Mucosa of rectum (tissue), 2 donors: Measurements from ENCODE around the gene MAN1A1.

Experiments
- H3K27ac ChIP-seq, 2 donors: one replicate each; pipeline ENCODE4 v1.7.0; 2013; ENCODE audit warnings: inconsistent platforms in 2 of 2, low read depth in 2 of 2, low read length in 2 of 2
- H3K27me3 ChIP-seq, 2 donors: one replicate each; pipeline ENCODE4 v1.7.0; 2013; ENCODE audit warnings: low read length in 2 of 2; ENCODE audit not compliant: control insufficient read depth in 2 of 2, insufficient read depth in 2 of 2
- H3K36me3 ChIP-seq, 2 donors: one replicate each; pipeline ENCODE4 v1.7.0; 2013; ENCODE audit warnings: low read length in 2 of 2; ENCODE audit not compliant: control insufficient read depth in 2 of 2, insufficient read depth in 2 of 2
- H3K4me1 ChIP-seq, 2 donors: one replicate each; pipeline ENCODE4 v1.7.0; 2013; ENCODE audit warnings: low read length in 2 of 2, mild to moderate bottlenecking in 1 of 2; ENCODE audit not compliant: control insufficient read depth in 2 of 2, insufficient read depth in 2 of 2
- H3K4me3 ChIP-seq, 2 donors: one replicate each; pipeline ENCODE4 v1.7.0; 2013; ENCODE audit warnings: low read length in 2 of 2
- H3K9ac ChIP-seq, 2 donors: one replicate each; pipeline ENCODE4 v1.7.0; 2013; ENCODE audit warnings: low read length in 2 of 2, low read depth in 1 of 2, mild to moderate bottlenecking in 1 of 2
- H3K9me3 ChIP-seq, 2 donors: one replicate each; pipeline ENCODE4 v1.7.0; 2013; ENCODE audit warnings: low read length in 2 of 2; ENCODE audit not compliant: control insufficient read depth in 2 of 2
- donor health status: healthy.
- donor health status: Normal muscosa, but diverticular disease.

Gene MAN1A1

DNA sequence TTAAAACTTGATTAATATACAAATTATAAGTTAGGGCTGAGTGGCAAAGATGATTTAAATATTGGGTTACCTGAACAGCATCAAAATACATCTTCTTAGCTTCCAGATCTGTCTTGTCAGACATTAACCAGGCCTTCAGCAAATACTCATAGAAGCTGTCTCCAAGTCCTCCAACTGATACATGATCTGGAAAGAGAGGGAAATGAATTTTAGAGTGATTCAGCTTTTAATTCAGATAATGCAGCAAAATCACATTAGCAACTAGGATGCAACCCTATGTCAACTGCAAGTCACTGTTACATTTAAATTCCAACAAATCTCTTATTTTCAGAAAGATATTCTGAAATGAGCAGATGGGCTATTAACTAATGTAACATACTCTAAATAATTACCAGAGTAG, 155.9 kb downstream of the MAN1A1 start:
- H3K9ac ChIP-seq = no peak overlapping the region
- no peak overlapping the region for H3K27ac ChIP-seq
- H3K9me3 ChIP-seq = no peaks in the 10 kb centered on the region
- H3K27me3 ChIP-seq = no peaks in the 10 kb centered on the region
- H3K4me1 ChIP-seq = no peaks in the 10 kb centered on the region
- peaks cover 14 to 27% of the 10 kb centered on the region in 2 donors for H3K36me3 ChIP-seq
- no peak overlapping the region for H3K4me3 ChIP-seq

DNA sequence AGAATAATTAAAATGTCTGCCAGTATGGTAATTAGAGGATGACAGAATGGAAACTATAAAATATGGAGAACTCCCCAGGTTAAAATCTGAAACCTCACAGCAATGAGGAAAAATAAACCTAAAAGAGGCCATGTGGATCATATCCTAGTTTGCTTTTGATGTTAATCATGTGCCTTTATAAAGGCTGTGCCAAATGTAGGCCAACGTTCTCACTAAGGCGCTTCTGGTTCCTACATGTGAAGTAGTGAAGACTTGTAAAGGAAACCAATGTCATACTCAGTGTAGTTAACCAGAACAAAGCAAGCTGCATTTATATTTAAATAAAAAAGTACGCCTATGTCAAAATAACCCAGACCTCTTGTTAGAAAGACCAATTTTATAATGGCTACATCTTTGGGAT, 157.4 kb downstream of the MAN1A1 start:
- Histone ChIP-seq H3K27ac (no peak overlapping the region), H3K9me3 (no peaks in the 10 kb centered on the region), H3K4me1 (no peaks in the 10 kb centered on the region), H3K36me3 (peaks cover 17 to 31% of the 10 kb centered on the region in 2 donors), H3K27me3 (no peaks in the 10 kb centered on the region), H3K9ac (no peak overlapping the region), H3K4me3 (no peak overlapping the region)

DNA sequence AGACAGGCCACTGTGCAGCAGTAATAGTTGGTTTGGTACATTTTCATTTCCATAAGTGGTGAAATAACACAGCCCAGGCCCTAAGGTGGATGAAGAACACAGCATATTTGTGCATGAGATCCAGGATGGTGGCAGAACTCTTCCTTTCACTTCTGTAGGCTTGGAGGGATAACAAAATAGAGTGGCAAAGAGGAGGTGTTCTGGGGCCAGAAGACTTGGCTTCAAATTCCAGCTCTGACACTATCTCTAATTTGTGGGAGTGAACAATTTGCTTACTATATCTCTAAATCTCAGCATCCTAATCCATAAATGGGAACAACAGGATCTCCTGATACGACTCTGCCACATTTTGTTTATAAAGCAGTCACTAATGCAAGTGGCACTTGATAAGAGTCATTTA, 159.4 kb downstream of the MAN1A1 start:
- Histone ChIP-seq H3K9ac (no peak overlapping the region), H3K4me3 (no peak overlapping the region), H3K27me3 (no peaks in the 10 kb centered on the region), H3K4me1 (no peaks in the 10 kb centered on the region), H3K9me3 (no peaks in the 10 kb centered on the region), H3K36me3 (peaks cover 24 to 25% of the 10 kb centered on the region in 2 donors), H3K27ac (no peak overlapping the region)

DNA sequence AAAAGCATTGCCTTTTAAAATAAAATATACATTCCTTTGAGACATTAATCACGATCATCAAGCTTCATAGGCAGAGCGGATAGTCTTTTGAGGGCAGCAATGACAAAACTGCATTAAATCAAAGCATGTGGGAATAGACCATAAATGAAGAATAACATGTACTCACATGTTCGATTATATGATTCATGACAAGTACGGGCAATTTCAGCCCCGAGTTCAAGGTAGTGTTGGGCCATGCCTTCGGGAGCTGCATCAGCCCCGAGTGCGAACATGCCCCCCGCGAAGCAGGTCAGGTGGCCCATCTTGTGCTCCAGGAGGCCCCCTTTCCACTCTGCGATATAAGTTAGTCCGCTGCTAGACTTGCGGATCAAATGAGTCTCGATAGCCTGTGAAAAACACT, 160.1 kb downstream of the MAN1A1 start:
- H3K9ac ChIP-seq = no peak overlapping the region
- no peaks in the 10 kb centered on the region for H3K27me3 ChIP-seq
- H3K36me3 ChIP-seq = peaks cover 23 to 24% of the 10 kb centered on the region in 2 donors
- H3K27ac ChIP-seq = no peak overlapping the region
- no peaks in the 10 kb centered on the region for H3K4me1 ChIP-seq
- H3K9me3 ChIP-seq = no peaks in the 10 kb centered on the region
- H3K4me3 ChIP-seq = no peak overlapping the region

DNA sequence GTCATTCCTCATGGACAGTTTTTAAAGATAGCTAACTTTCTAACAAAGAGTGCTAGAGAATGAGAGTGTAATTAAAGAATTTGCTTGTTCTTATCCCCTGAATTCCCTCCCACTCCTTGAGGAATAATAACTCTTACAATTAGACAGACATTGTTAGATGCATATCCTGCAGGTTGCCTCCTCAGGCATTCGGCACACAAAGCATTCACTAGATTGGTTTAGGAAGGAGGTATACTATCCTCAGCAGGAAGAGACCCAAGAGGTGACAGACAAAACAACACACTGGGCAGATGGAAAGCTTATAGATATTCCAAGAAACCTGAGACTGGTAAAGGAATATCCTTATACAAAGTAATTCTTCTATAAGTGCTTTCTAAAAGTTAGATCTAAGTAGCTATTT, 162.0 kb downstream of the MAN1A1 start:
- Histone ChIP-seq H3K36me3 (peaks cover 24 to 25% of the 10 kb centered on the region in 2 donors), H3K9ac (no peak overlapping the region), H3K4me3 (no peak overlapping the region), H3K27ac (no peak overlapping the region), H3K9me3 (no peaks in the 10 kb centered on the region), H3K27me3 (no peaks in the 10 kb centered on the region), H3K4me1 (no peaks in the 10 kb centered on the region)

DNA sequence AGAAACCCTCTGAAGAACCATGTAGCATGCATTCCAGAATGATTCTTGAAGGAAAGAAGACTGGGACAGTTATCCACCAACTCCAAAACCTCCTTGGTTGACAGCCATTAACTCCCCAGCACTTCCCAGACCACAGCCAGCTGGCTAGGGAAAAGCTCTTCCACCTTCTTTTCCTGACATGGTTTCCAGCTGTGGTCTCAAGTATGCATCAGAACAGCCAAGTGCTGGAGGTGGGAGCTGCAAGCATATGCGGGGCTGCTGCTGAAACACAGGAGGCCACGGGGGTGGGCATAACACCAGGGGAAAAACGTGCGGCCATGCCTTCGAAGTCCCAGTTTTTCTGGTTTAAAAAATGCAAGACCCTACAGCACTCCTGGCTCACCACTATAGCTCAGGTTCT, 163.1 kb downstream of the MAN1A1 start:
- Histone ChIP-seq H3K4me1 (no peaks in the 10 kb centered on the region), H3K9ac (no peak overlapping the region), H3K27me3 (no peaks in the 10 kb centered on the region), H3K27ac (no peak overlapping the region), H3K9me3 (no peaks in the 10 kb centered on the region), H3K4me3 (no peak overlapping the region), H3K36me3 (peaks cover 22 to 24% of the 10 kb centered on the region in 2 donors)

DNA sequence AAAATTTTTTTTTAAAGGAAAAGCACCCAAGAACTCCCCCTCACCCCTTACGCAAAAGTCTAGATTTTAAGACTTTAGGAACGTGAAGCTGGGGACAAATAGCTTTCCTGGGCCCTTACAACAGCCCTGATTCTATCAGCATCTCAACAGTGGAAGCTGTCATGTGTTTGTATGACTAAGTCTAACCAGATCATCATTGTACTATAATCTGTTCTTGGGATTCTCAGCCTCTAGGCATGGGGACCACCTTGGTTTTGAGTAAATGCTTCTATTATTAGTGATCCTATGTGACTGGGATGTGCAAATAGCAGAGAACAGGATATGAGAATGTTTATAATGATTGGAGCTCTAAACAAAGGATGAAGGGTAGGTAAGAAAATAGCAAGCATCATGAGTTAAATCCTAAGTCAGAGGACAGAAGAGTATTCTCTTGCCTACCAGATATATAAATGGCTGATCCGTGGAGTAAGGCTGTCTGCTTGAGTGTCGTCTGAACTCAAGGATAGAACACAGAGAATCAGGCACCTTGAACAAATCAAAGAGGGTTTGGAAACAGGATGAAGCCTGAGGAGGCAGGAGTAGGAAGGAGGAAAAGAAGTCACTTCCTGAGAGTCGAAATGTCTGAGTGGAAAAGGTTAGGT, 165.4 kb downstream of the MAN1A1 start:
- H3K9me3 ChIP-seq = no peaks in the 10 kb centered on the region
- no peak overlapping the region for H3K27ac ChIP-seq
- H3K36me3 ChIP-seq = peaks cover 19 to 23% of the 10 kb centered on the region in 2 donors
- H3K9ac ChIP-seq = no peak overlapping the region
- H3K27me3 ChIP-seq = no peaks in the 10 kb centered on the region
- H3K4me1 ChIP-seq = no peaks in the 10 kb centered on the region
- no peak overlapping the region for H3K4me3 ChIP-seq

DNA sequence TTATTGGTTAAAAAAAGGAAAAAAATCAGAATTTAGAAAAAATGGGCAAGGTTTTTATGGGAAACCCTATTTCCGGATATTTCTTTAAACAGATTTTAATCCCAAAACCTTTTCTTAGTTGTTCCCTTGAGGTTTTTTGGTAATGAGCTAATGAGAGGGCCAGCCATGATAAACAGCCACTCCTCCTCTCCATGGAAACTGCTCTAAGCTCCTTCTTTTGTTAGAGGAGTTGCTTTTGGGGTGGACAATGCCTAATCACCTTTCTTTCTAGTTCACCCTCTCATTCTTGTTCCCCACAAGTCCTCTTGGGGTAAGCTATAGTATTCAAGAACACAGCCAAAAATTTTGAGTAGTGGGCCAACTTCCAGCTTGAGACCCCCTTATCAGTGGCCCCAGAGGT, 166.1 kb downstream of the MAN1A1 start:
- Histone ChIP-seq H3K36me3 (peaks cover 17 to 23% of the 10 kb centered on the region in 2 donors), H3K4me1 (no peaks in the 10 kb centered on the region), H3K4me3 (no peak overlapping the region), H3K9me3 (no peaks in the 10 kb centered on the region), H3K27ac (no peak overlapping the region), H3K9ac (no peak overlapping the region), H3K27me3 (no peaks in the 10 kb centered on the region)

DNA sequence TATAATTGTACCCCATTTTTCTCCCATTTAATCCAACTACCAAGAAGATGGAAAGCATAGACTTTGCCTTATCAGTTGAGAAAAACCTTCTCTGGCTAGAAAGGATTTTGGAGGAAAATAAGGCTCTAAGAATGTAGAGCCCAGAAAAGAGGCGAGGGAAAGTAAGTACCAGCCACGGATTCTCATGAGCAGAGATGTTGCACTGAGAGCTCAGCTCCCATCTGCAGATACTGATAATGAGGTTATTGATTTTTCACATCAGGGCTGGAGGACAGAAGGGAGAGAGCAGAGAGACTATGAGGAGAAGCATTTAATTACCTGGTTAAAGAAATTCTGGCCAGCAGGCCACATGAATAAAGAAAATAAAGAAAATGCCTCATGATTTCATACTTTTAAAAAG, 166.7 kb downstream of the MAN1A1 start:
- Histone ChIP-seq H3K9ac (no peak overlapping the region), H3K9me3 (no peaks in the 10 kb centered on the region), H3K4me3 (no peak overlapping the region), H3K4me1 (no peaks in the 10 kb centered on the region), H3K27ac (no peak overlapping the region), H3K27me3 (no peaks in the 10 kb centered on the region), H3K36me3 (peaks cover 17 to 23% of the 10 kb centered on the region in 2 donors)

DNA sequence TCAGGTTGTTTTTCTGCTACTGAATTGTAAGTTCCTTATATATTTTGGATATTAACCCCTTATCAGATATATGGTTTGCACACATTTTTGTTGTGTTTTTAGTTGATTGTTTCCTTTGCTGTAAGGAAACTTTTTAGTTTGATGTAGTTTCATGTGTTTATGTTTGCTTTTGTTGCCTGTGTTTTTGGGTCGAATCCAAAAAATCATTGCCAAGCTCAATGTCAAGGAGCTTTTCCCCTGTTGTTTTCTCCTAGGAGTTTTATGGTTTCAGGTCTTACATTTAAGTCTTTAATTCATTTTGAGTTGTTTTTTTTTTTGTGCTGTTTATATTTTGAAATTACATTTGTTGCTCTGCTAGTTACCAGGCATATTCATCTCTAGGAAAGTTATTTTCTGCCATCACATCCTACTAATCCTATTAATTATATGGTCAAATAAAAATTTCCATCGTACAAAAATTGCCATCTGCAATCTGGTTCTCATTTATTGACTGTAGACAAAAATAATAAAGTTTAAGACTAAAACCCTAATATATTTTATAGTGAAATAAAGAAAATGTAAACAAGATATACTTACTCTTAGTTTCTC, 167.3 kb downstream of the MAN1A1 start:
- peaks cover 14 to 20% of the 10 kb centered on the region in 2 donors for H3K36me3 ChIP-seq

More for the DNA sequence above, 167.3 kb downstream of the MAN1A1 start:
- H3K27ac ChIP-seq = no peak overlapping the region
- no peaks in the 10 kb centered on the region for H3K27me3 ChIP-seq
- no peak overlapping the region for H3K4me3 ChIP-seq
- H3K9ac ChIP-seq = no peak overlapping the region
- no peaks in the 10 kb centered on the region for H3K9me3 ChIP-seq
- no peaks in the 10 kb centered on the region for H3K4me1 ChIP-seq
